K562 (cell line): ENCODE data around the gene CARD11. TPM values are rescaled to one million over a fixed set of nuclear protein-coding genes. Genes with fewer than 3 reads are reported as not detected.

Experiments used
- ATAC-seq: fragments of 200-7000 bp; cut with Tn5 transposase; 3 replicates; pipeline ENCODE4 v1.9.1; 2020; ENCODE audit warnings: moderate library complexity
- BruUV-seq: library from RNA; stranded (reverse); fragments of 400-500 nt; replicated peaks from 2 replicates; lab custom pipeline; 2021; lab: Mats Ljungman, UMichigan
- CTCF ChIA-PET: fragments of 300-600 bp; formaldehyde crosslinking; extraction: SDS; loops from one replicate; lab custom pipeline; 2021; ENCODE audit warnings: low intra/inter-chr PET ratio; lab: Yijun Ruan, JAX
- POLR2A ChIA-PET: fragments of 300-600, 350-650 bp; sonication (Branson Sonifier 250); formaldehyde crosslinking; extraction: SDS; loops from one replicate; lab custom pipeline; 2021; ENCODE audit warnings: antibody characterized with exemption, inconsistent platforms; lab: Yijun Ruan, JAX
- DNase-seq, 4 experiments: peaks; one replicate each; pipeline versions ENCODE4 v3.0.0 to v3.0.0-alpha.2; 2011 to 2018; ENCODE audit warnings: low spot score in 3 of 4, mixed read lengths in 3 of 4; ENCODE audit errors: extremely low read depth in 1 of 4
- FAIRE-seq: peaks from 2 replicates; lab custom pipeline; 2011; peaks lifted over from hg19 to GRCh38; lab: Jason Lieb, UNC
- H2AFZ ChIP-seq: 2 replicates; pipeline ENCODE4 v1.6.0; 2011; ENCODE audit warnings: low read depth, low read length, control low read depth, inconsistent platforms
- H3K27ac ChIP-seq: fragments of 200-600 bp; 3 replicates; pipeline ENCODE4 v1.8.0; 2011; ENCODE audit warnings: low read depth, mild to moderate bottlenecking, control low read depth, inconsistent platforms, low read length, moderate library complexity, mixed read lengths; ENCODE audit errors: extremely low read depth
- H3K27me3 ChIP-seq, 2 experiments: fragments of 300-600 bp in 1 of 2; 2 replicates in 1 of 2; 3 replicates in 1 of 2; pipeline versions ENCODE4 v1.6.0 to v1.8.0; 2011; ENCODE audit warnings: inconsistent platforms in 2 of 2, low read length in 2 of 2, mild to moderate bottlenecking in 1 of 2, mixed read lengths in 1 of 2, moderate library complexity in 1 of 2; ENCODE audit not compliant: control insufficient read depth in 2 of 2, insufficient read depth in 2 of 2
- H3K36me3 ChIP-seq: fragments of 300-600 bp; 3 replicates; pipeline ENCODE4 v1.8.0; 2011; ENCODE audit warnings: mild to moderate bottlenecking, low read length, inconsistent platforms; ENCODE audit not compliant: control insufficient read depth, insufficient read depth
- H3K4me1 ChIP-seq, 2 experiments: fragments of 200-600 bp in 1 of 2; replicated peaks in 1 of 2; 2 replicates in 1 of 2; 3 replicates in 1 of 2; pipeline versions ENCODE4 v1.5.1 to v1.8.0; 2011; ENCODE audit warnings: inconsistent platforms in 2 of 2, low read length in 2 of 2, mild to moderate bottlenecking in 1 of 2, mixed read lengths in 1 of 2, moderate library complexity in 1 of 2; ENCODE audit not compliant: control insufficient read depth in 2 of 2, insufficient read depth in 2 of 2
- H3K4me2 ChIP-seq: 2 replicates; pipeline ENCODE4 v1.6.1; 2011; ENCODE audit warnings: low read length, control low read depth, inconsistent platforms, mixed read lengths; ENCODE audit not compliant: insufficient read depth
- H3K4me3 ChIP-seq: fragments of 200-600 bp; sonication (generic), shearing (Covaris generic); 2 replicates; pipeline ENCODE4 v1.5.1; 2016; ENCODE audit warnings: control low read depth, inconsistent platforms
- H3K79me2 ChIP-seq: fragments of 200-600 bp; 3 replicates; pipeline ENCODE4 v1.8.0; 2011; ENCODE audit warnings: low read length, inconsistent platforms; ENCODE audit not compliant: control insufficient read depth, insufficient read depth
- H3K9ac ChIP-seq, 2 experiments: 2 replicates each; pipeline versions ENCODE4 v1.6.0 to v1.6.1; 2011; ENCODE audit warnings: low read depth in 2 of 2, low read length in 2 of 2, control low read depth in 1 of 2, inconsistent platforms in 1 of 2, mild to moderate bottlenecking in 1 of 2, mixed read lengths in 1 of 2; ENCODE audit not compliant: insufficient read depth in 1 of 2
- H3K9me1 ChIP-seq: one replicate; pipeline ENCODE4 v1.6.0; 2011; ENCODE audit warnings: inconsistent platforms, mild to moderate bottlenecking, low read length, moderate library complexity; ENCODE audit not compliant: control insufficient read depth, insufficient read depth
- H3K9me3 ChIP-seq: replicated peaks from 2 replicates; pipeline ENCODE4 v1.5.1; 2011; ENCODE audit warnings: low read depth, low read length, inconsistent platforms; ENCODE audit not compliant: control insufficient read depth, insufficient read depth
- H4K20me1 ChIP-seq: replicated peaks from 2 replicates; pipeline ENCODE4 v1.6.1; 2011; ENCODE audit warnings: low read length, inconsistent platforms, mixed read lengths; ENCODE audit not compliant: control insufficient read depth, insufficient read depth
- CBX2 ChIP-seq: fragments of 200-600 bp; sonication (generic); IDR thresholded peaks from one replicate; pipeline ENCODE4 v1.6.1; 2012; ENCODE audit warnings: mild to moderate bottlenecking, low read length, inconsistent platforms; ENCODE audit not compliant: insufficient read depth, poor library complexity, severe bottlenecking
- MTA1 ChIP-seq: fragments of 450-650 bp; IDR thresholded peaks from 2 replicates; pipeline ENCODE4 v1.6.1; 2017; ENCODE audit warnings: borderline replicate concordance
- POLR2G ChIP-seq: fragments of 200-400 bp; formaldehyde crosslinking; IDR thresholded peaks from 2 replicates; pipeline ENCODE4 v1.6.1; 2017; ENCODE audit warnings: low read depth, mild to moderate bottlenecking, antibody characterized with exemption, low read length, moderate library complexity
- POLR2H ChIP-seq: IDR thresholded peaks from 2 replicates; pipeline ENCODE4 v1.6.1; 2016; ENCODE audit warnings: missing genetic modification characterization, low read depth, mild to moderate bottlenecking, control low read depth, missing compliant biosample characterization, moderate library complexity
- ZNF224 ChIP-seq: sonication (generic); formaldehyde crosslinking; IDR thresholded peaks from 2 replicates; pipeline ENCODE4 v1.8.0; 2022; ENCODE audit warnings: mild to moderate bottlenecking, missing genetic modification reagents
- WGBS: fragments of 100-300 bp; shearing (Covaris generic); methylation state at CpG from one replicate; pipeline ENCODE4 v1.1.6; 2016; ENCODE audit warnings: low coverage, mixed read lengths; ENCODE audit not compliant: insufficient coverage; ENCODE audit errors: missing lambda C conversion rate; 5-methylcytosine and 5-hydroxymethylcytosine counted together
- in situ Hi-C: fragments of 300-500 bp; cut with MboI; formaldehyde crosslinking; loops from 4 replicates; pipeline ENCODE4 v1.15.0; 2018; ENCODE audit warnings: inconsistent platforms, mixed read lengths
- intact Hi-C: fragments of 100-400 bp; cut with micrococcal nuclease; formaldehyde crosslinking; loops from 2 replicates; pipeline ENCODE4 v1.14.2; 2022
- polyA plus RNA-seq, 8 experiments: library from polyadenylated mRNA; depleted of rRNA in 4 of 8; stranded (reverse) in 5 of 8; unstranded in 3 of 8; fragments of >200 nt; fragmentation: Nextera tagmentation in 2 of 8; fragmentation: Illumina TruSeq in 1 of 8; extraction: Ambion mirVana in 2 of 8; extraction: Trizol in 1 of 8; gene quantifications; 2 replicates each; pipeline versions ENCODE4 v1.2.1 to v1.2.3, GENCODE V29; 2011 to 2014; ENCODE audit warnings: inconsistent platforms in 1 of 8, missing spikeins in 1 of 8
- total RNA-seq, 7 experiments: library from RNA; depleted of rRNA in 6 of 7; stranded (reverse); fragments of >200 nt in 6 of 7; fragmentation: Illumina TruSeq in 2 of 7; extraction: Trizol in 2 of 7; gene quantifications; 2 replicates each; pipeline versions ENCODE4 v1.2.1 to v1.2.3, GENCODE V29; 2011 to 2021; ENCODE audit warnings: low replicate concordance in 1 of 7
- TF ChIP-seq, protein P1 (sequence below): sonication (generic); formaldehyde crosslinking; IDR thresholded peaks from 2 replicates; pipeline ENCODE4 v1.8.1; 2022; ENCODE audit warnings: missing genetic modification reagents

The CARD11 gene
- total and polyA plus RNA-seq, 9 of the 15 experiments (the other 6 are each of a cell fraction or from before 2014, with no cell fraction given), result 0.07 to 12.8 (median 5.7) TPM

DNA sequence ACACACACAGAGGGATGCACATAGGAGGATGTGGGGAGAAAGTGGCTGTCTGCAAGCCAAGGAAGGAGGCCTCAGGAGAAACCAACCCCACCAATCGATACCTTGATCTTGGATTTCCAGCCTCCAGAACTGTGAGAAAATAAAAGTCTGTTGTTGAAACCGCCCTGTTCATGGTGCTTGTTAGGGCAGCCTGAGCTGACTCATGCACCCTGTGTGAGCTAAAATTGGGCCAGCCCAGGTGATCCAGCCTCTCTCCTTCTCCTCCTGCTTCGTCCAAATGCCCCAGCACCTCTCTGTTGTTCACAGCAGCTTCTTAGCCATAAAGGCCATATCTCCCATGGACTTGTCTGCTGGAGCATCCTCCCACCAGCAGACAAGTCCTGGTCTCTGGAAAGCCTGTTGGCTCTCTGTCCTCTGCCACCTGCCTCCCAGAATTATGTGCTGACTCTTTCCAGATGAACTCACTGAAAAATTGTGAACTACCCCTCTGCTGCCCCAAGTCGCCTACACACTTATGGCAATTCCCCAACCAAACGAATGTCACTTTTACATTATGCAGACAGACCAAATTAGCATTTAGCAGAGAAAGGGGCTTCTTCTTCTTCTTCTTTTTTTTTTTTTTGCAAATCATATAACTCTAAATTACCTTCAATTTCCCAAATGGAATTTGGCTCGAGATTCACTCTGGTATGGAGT lies 30.2 kb upstream of the CARD11 start:
- Histone ChIP-seq H3K4me2 (no peak overlapping the region), H3K36me3 (no peaks in the 10 kb centered on the region), H3K9me3 (no peaks in the 10 kb centered on the region), H3K9ac (no peak overlapping the region), H3K4me3 (no peak overlapping the region), H2AFZ (no peak overlapping the region)
- BruUV-seq, result no TSS peak
- ATAC-seq (no peak), DNase-seq (no peak)
- WGBS, result 0% methylated on average over 6 of the region's 6 CpGs
- intact Hi-C loops, result no loop called here
- ChIA-PET CTCF (interaction anchor here (0.7 kb wide), 1 partner anchor 568 kb away, joined by 5 read pairs; no protein-coding TSS in a partner anchor), POLR2A (no interaction called here)
- TF ChIP-seq, protein P1, sequence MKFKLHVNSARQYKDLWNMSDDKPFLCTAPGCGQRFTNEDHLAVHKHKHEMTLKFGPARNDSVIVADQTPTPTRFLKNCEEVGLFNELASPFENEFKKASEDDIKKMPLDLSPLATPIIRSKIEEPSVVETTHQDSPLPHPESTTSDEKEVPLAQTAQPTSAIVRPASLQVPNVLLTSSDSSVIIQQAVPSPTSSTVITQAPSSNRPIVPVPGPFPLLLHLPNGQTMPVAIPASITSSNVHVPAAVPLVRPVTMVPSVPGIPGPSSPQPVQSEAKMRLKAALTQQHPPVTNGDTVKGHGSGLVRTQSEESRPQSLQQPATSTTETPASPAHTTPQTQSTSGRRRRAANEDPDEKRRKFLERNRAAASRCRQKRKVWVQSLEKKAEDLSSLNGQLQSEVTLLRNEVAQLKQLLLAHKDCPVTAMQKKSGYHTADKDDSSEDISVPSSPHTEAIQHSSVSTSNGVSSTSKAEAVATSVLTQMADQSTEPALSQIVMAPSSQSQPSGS (CRISPR knock-in tag), result no peak
- TF ChIP-seq POLR2G (no peak), MTA1 (no peak), POLR2H (tag) (no peak), ZNF224 (CRISPR knock-in tag) (no peak), CBX2 (no peak)
- TF ChIP-seq, all 486 proteins: peak for 0
- in situ Hi-C loops, result no loop called here
- H3K9me1 ChIP-seq, result no peaks in the 10 kb centered on the region
- FAIRE-seq, result no peak
- H4K20me1 ChIP-seq, result no peaks in the 10 kb centered on the region
- H3K4me1 ChIP-seq, result no peaks in the 10 kb centered on the region
- H3K27ac ChIP-seq, result no peak overlapping the region
- H3K27me3 ChIP-seq, result peaks cover 3 to 44% of the 10 kb centered on the region in 2 experiments; a peak in 4 of 5 replicates
- no peaks in the 10 kb centered on the region for H3K79me2 ChIP-seq
